Peyer's patch (tissue), 4 donors: Measurements from ENCODE around the gene NALCN.

ENCODE experiments used
- CTCF ChIP-seq, 6 experiments: fragments of 450-650 bp in 4 of 6; fragments of 200-600 bp in 2 of 6; sonication (generic) in 1 of 6; IDR thresholded peaks; one replicate each; pipeline ENCODE4 v1.5.1; 2017 to 2019; ENCODE audit warnings: antibody characterized with exemption in 6 of 6, mild to moderate bottlenecking in 3 of 6, moderate library complexity in 1 of 6
- POLR2A ChIP-seq, 2 donors: fragments of 450-650 bp; IDR thresholded peaks; one replicate each; pipeline ENCODE4 v1.5.1; 2017; ENCODE audit warnings: antibody characterized with exemption in 2 of 2, mild to moderate bottlenecking in 2 of 2, moderate library complexity in 2 of 2

DNA sequence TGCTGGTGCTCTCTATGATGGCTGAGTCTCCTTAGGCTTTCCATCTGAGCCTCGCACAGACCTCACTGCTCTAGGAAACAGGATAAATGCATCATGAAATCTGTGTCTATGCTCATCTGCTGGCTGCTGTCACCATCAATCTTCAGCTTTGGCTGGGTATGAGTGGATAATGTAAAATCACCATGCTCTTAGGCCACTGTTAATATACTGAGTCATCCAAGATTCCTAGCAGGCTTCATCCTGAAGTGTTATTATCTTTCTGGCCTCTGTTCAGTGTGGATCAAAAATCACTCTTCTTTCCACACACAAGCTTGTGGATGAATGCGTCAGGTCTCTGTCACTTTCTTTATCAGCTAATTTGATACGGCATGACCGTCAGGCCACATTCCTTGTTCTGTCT is 317.4 kb downstream of the NALCN start:
- no peak for TF ChIP-seq POLR2A (IDR thresholded peaks at IDR 0.05)
- no peak for TF ChIP-seq CTCF (IDR thresholded peaks at IDR 0.05)
